K562 (cell line): ENCODE measurements around the gene ARMS2. TPM values are rescaled to one million over a fixed set of nuclear protein-coding genes. Genes with fewer than 3 reads are reported as not detected.

ENCODE experiments used
- ATAC-seq: fragments of 200-7000 bp; cut with Tn5 transposase; 3 replicates; pipeline ENCODE4 v1.9.1; 2020; ENCODE audit warnings: moderate library complexity
- BruUV-seq: library from RNA; stranded (reverse); fragments of 400-500 nt; replicated peaks from 2 replicates; lab custom pipeline; 2021; lab: Mats Ljungman, UMichigan
- CTCF ChIA-PET: fragments of 300-600 bp; formaldehyde crosslinking; extraction: SDS; loops from one replicate; lab custom pipeline; 2021; ENCODE audit warnings: low intra/inter-chr PET ratio; lab: Yijun Ruan, JAX
- POLR2A ChIA-PET: fragments of 300-600, 350-650 bp; sonication (Branson Sonifier 250); formaldehyde crosslinking; extraction: SDS; loops from one replicate; lab custom pipeline; 2021; ENCODE audit warnings: antibody characterized with exemption, inconsistent platforms; lab: Yijun Ruan, JAX
- DNase-seq, 4 experiments: peaks; one replicate each; pipeline versions ENCODE4 v3.0.0 to v3.0.0-alpha.2; 2011 to 2018; ENCODE audit warnings: low spot score in 3 of 4, mixed read lengths in 3 of 4; ENCODE audit errors: extremely low read depth in 1 of 4
- FAIRE-seq: peaks from 2 replicates; lab custom pipeline; 2011; peaks lifted over from hg19 to GRCh38; lab: Jason Lieb, UNC
- H2AFZ ChIP-seq: 2 replicates; pipeline ENCODE4 v1.6.0; 2011; ENCODE audit warnings: low read depth, low read length, control low read depth, inconsistent platforms
- H3K27ac ChIP-seq: fragments of 200-600 bp; 3 replicates; pipeline ENCODE4 v1.8.0; 2011; ENCODE audit warnings: low read depth, mild to moderate bottlenecking, control low read depth, inconsistent platforms, low read length, moderate library complexity, mixed read lengths; ENCODE audit errors: extremely low read depth
- H3K27me3 ChIP-seq, 2 experiments: fragments of 300-600 bp in 1 of 2; 2 replicates in 1 of 2; 3 replicates in 1 of 2; pipeline versions ENCODE4 v1.6.0 to v1.8.0; 2011; ENCODE audit warnings: inconsistent platforms in 2 of 2, low read length in 2 of 2, mild to moderate bottlenecking in 1 of 2, mixed read lengths in 1 of 2, moderate library complexity in 1 of 2; ENCODE audit not compliant: control insufficient read depth in 2 of 2, insufficient read depth in 2 of 2
- H3K36me3 ChIP-seq: fragments of 300-600 bp; 3 replicates; pipeline ENCODE4 v1.8.0; 2011; ENCODE audit warnings: mild to moderate bottlenecking, low read length, inconsistent platforms; ENCODE audit not compliant: control insufficient read depth, insufficient read depth
- H3K4me1 ChIP-seq, 2 experiments: fragments of 200-600 bp in 1 of 2; replicated peaks in 1 of 2; 2 replicates in 1 of 2; 3 replicates in 1 of 2; pipeline versions ENCODE4 v1.5.1 to v1.8.0; 2011; ENCODE audit warnings: inconsistent platforms in 2 of 2, low read length in 2 of 2, mild to moderate bottlenecking in 1 of 2, mixed read lengths in 1 of 2, moderate library complexity in 1 of 2; ENCODE audit not compliant: control insufficient read depth in 2 of 2, insufficient read depth in 2 of 2
- H3K4me2 ChIP-seq: 2 replicates; pipeline ENCODE4 v1.6.1; 2011; ENCODE audit warnings: low read length, control low read depth, inconsistent platforms, mixed read lengths; ENCODE audit not compliant: insufficient read depth
- H3K4me3 ChIP-seq: fragments of 200-600 bp; sonication (generic), shearing (Covaris generic); 2 replicates; pipeline ENCODE4 v1.5.1; 2016; ENCODE audit warnings: control low read depth, inconsistent platforms
- H3K79me2 ChIP-seq: fragments of 200-600 bp; 3 replicates; pipeline ENCODE4 v1.8.0; 2011; ENCODE audit warnings: low read length, inconsistent platforms; ENCODE audit not compliant: control insufficient read depth, insufficient read depth
- H3K9ac ChIP-seq, 2 experiments: 2 replicates each; pipeline versions ENCODE4 v1.6.0 to v1.6.1; 2011; ENCODE audit warnings: low read depth in 2 of 2, low read length in 2 of 2, control low read depth in 1 of 2, inconsistent platforms in 1 of 2, mild to moderate bottlenecking in 1 of 2, mixed read lengths in 1 of 2; ENCODE audit not compliant: insufficient read depth in 1 of 2
- H3K9me1 ChIP-seq: one replicate; pipeline ENCODE4 v1.6.0; 2011; ENCODE audit warnings: inconsistent platforms, mild to moderate bottlenecking, low read length, moderate library complexity; ENCODE audit not compliant: control insufficient read depth, insufficient read depth
- H3K9me3 ChIP-seq: replicated peaks from 2 replicates; pipeline ENCODE4 v1.5.1; 2011; ENCODE audit warnings: low read depth, low read length, inconsistent platforms; ENCODE audit not compliant: control insufficient read depth, insufficient read depth
- H4K20me1 ChIP-seq: replicated peaks from 2 replicates; pipeline ENCODE4 v1.6.1; 2011; ENCODE audit warnings: low read length, inconsistent platforms, mixed read lengths; ENCODE audit not compliant: control insufficient read depth, insufficient read depth
- HCFC1 ChIP-seq: IDR thresholded peaks from 2 replicates; pipeline ENCODE4 v1.6.1; 2012; ENCODE audit warnings: low read depth, low read length, improper control_type of control experiment
- KDM1A ChIP-seq, 2 experiments: fragments of 450-650 bp; IDR thresholded peaks; 2 replicates each; pipeline ENCODE4 v1.6.1; 2016; ENCODE audit warnings: mild to moderate bottlenecking in 2 of 2
- MTA1 ChIP-seq: fragments of 450-650 bp; IDR thresholded peaks from 2 replicates; pipeline ENCODE4 v1.6.1; 2017; ENCODE audit warnings: borderline replicate concordance
- NFIC ChIP-seq: fragments of 450-650 bp; IDR thresholded peaks from 2 replicates; pipeline ENCODE4 v1.6.1; 2017; ENCODE audit warnings: mild to moderate bottlenecking, inconsistent platforms
- PTRF ChIP-seq: fragments of 450-650 bp; IDR thresholded peaks from 2 replicates; pipeline ENCODE4 v1.6.1; 2016; ENCODE audit warnings: mild to moderate bottlenecking, missing genetic modification characterization, missing compliant biosample characterization
- RUNX1 ChIP-seq: sonication (generic); IDR thresholded peaks from 2 replicates; pipeline ENCODE4 v1.6.1; 2016; ENCODE audit warnings: antibody characterized with exemption, low read depth
- SIN3B ChIP-seq: fragments of 450-650 bp; IDR thresholded peaks from 2 replicates; pipeline ENCODE4 v1.6.1; 2017; ENCODE audit warnings: low read depth, mild to moderate bottlenecking, moderate library complexity
- TBP ChIP-seq: optimal IDR thresholded peaks from 2 replicates; pipeline ENCODE3; 2011; ENCODE audit warnings: low read depth, low read length, improper control_type of control experiment
- ZFP30 ChIP-seq: fragments of 250-450 bp; sonication (Bioruptor Pico); IDR thresholded peaks from 2 replicates; pipeline ENCODE4 v1.8.0; 2022; ENCODE audit warnings: moderate library complexity, mild to moderate bottlenecking, inconsistent platforms, borderline replicate concordance
- ZNF324 ChIP-seq: fragments of 250-450 bp; sonication (Bioruptor Pico); IDR thresholded peaks from 2 replicates; pipeline ENCODE4 v1.4.0; 2020; ENCODE audit warnings: mild to moderate bottlenecking
- ZNF561 ChIP-seq: fragments of 450-650 bp; formaldehyde crosslinking; conservative IDR thresholded peaks from 2 replicates; pipeline ENCODE4 v1.4.0; 2020; ENCODE audit warnings: mild to moderate bottlenecking, moderate library complexity
- WGBS: fragments of 100-300 bp; shearing (Covaris generic); methylation state at CpG from one replicate; pipeline ENCODE4 v1.1.6; 2016; ENCODE audit warnings: low coverage, mixed read lengths; ENCODE audit not compliant: insufficient coverage; ENCODE audit errors: missing lambda C conversion rate; 5-methylcytosine and 5-hydroxymethylcytosine counted together
- in situ Hi-C: fragments of 300-500 bp; cut with MboI; formaldehyde crosslinking; loops from 4 replicates; pipeline ENCODE4 v1.15.0; 2018; ENCODE audit warnings: inconsistent platforms, mixed read lengths
- intact Hi-C: fragments of 100-400 bp; cut with micrococcal nuclease; formaldehyde crosslinking; loops from 2 replicates; pipeline ENCODE4 v1.14.2; 2022
- polyA plus RNA-seq, 8 experiments: library from polyadenylated mRNA; depleted of rRNA in 4 of 8; stranded (reverse) in 5 of 8; unstranded in 3 of 8; fragments of >200 nt; fragmentation: Nextera tagmentation in 2 of 8; fragmentation: Illumina TruSeq in 1 of 8; extraction: Ambion mirVana in 2 of 8; extraction: Trizol in 1 of 8; gene quantifications; 2 replicates each; pipeline versions ENCODE4 v1.2.1 to v1.2.3, GENCODE V29; 2011 to 2014; ENCODE audit warnings: inconsistent platforms in 1 of 8, missing spikeins in 1 of 8
- total RNA-seq, 7 experiments: library from RNA; depleted of rRNA in 6 of 7; stranded (reverse); fragments of >200 nt in 6 of 7; fragmentation: Illumina TruSeq in 2 of 7; extraction: Trizol in 2 of 7; gene quantifications; 2 replicates each; pipeline versions ENCODE4 v1.2.1 to v1.2.3, GENCODE V29; 2011 to 2021; ENCODE audit warnings: low replicate concordance in 1 of 7

The ARMS2 gene
- total and polyA plus RNA-seq, 9 of the 15 experiments (the other 6 are each of a cell fraction or from before 2014, with no cell fraction given), result not detected

GRCh38 chr10:122469848-122470247 is 15.4 kb downstream of the ARMS2 start:
- Histone ChIP-seq H3K27me3 (peaks cover 0 to 19% of the 10 kb centered on the region in 2 experiments; a peak in 2 of 5 replicates), H2AFZ (no peak overlapping the region), H3K4me2 (no peak overlapping the region), H3K4me3 (no peak overlapping the region), H3K9ac (no peak overlapping the region), H3K79me2 (no peaks in the 10 kb centered on the region), H3K9me1 (no peaks in the 10 kb centered on the region), H3K27ac (no peak overlapping the region), H3K4me1 (no peaks in the 10 kb centered on the region), H3K36me3 (no peaks in the 10 kb centered on the region), H4K20me1 (no peaks in the 10 kb centered on the region), H3K9me3 (no peaks in the 10 kb centered on the region)
- intact Hi-C loops (no loop called here), in situ Hi-C loops (no loop called here)
- 0% methylated on average over 4 of the region's 4 CpGs for WGBS
- no peak for ATAC-seq
- POLR2A ChIA-PET, result no interaction called here
- no peak for DNase-seq
- no TSS peak for BruUV-seq
- no peak for FAIRE-seq
- TF ChIP-seq ZFP30 (CRISPR knock-in tag) (no peak), RUNX1 (no peak), PTRF (tag) (no peak)
- CTCF ChIA-PET, result no interaction called here

- CTCF ChIA-PET, result no interaction called here
- no peak overlapping the region for H3K9ac ChIP-seq
- no peaks in the 10 kb centered on the region for H3K36me3 ChIP-seq
- intact Hi-C loops, result no loop called here
- H3K79me2 ChIP-seq, result no peaks in the 10 kb centered on the region
- peaks cover 0 to 18% of the 10 kb centered on the region in 2 experiments; a peak in 2 of 5 replicates for H3K27me3 ChIP-seq
- no peak for TF ChIP-seq ZNF561 (CRISPR knock-in tag)
- TF ChIP-seq MTA1, result no peak
- no peak for TF ChIP-seq ZNF324 (CRISPR knock-in tag)
- no peak for TF ChIP-seq NFIC
- no peak for TF ChIP-seq KDM1A (IDR thresholded peaks at IDR 0.05)
- no peak for TF ChIP-seq SIN3B
- TF ChIP-seq HCFC1, result no peak
- no peak for TF ChIP-seq TBP
- no peak overlapping the region for H3K27ac ChIP-seq
- WGBS, result 0% methylated on average over 1 of the region's 4 CpGs
- DNase-seq (no peak), FAIRE-seq (no peak), ATAC-seq (no peak)
- no peaks in the 10 kb centered on the region for H3K4me1 ChIP-seq
- no peak overlapping the region for H2AFZ ChIP-seq
- no TSS peak for BruUV-seq
- H3K4me2 ChIP-seq, result no peak overlapping the region
- H3K4me3 ChIP-seq, result no peak overlapping the region
- POLR2A ChIA-PET, result no interaction called here
- H3K9me1 ChIP-seq, result no peaks in the 10 kb centered on the region
- H4K20me1 ChIP-seq, result no peaks in the 10 kb centered on the region
- H3K9me3 ChIP-seq, result no peaks in the 10 kb centered on the region
- in situ Hi-C loops, result no loop called here
Observed at GRCh38 chr10:122471531-122472177, 17.2 kb downstream of the ARMS2 start.
